ENCODE measurements around the gene TMSB10. TPM values are rescaled to one million over a fixed set of nuclear protein-coding genes. Genes with fewer than 3 reads are reported as not detected.

The TMSB10 gene
- total RNA-seq, 1 experiment from 2014 or later: 2,488 TPM

- intact Hi-C loops (cut with micrococcal nuclease; ENCODE audit: unreplicated experiment): no loop called here
- Histone ChIP-seq H3K9me3 (ENCODE audit: low read depth, low read length, poor library complexity, severe bottlenecking) (no peaks in the 10 kb centered on the region), H3K4me3 (ENCODE audit: low read depth, low read length, poor library complexity, severe bottlenecking) (no peak overlapping the region), H3K4me1 (ENCODE audit: insufficient read depth, low read length, poor library complexity, severe bottlenecking) (peaks cover 13% of the 10 kb centered on the region), H3K27ac (ENCODE audit: low read depth, low read length, poor library complexity, severe bottlenecking) (no peak overlapping the region), H3K27me3 (replicated peaks; ENCODE audit: insufficient read depth, low read depth, low read length, poor library complexity) (peaks cover 61% of the 10 kb centered on the region), H3K36me3 (ENCODE audit: insufficient read depth, low read length, poor library complexity, severe bottlenecking) (no peaks in the 10 kb centered on the region)
- TF ChIP-seq EZH2 (IDR thresholded peaks at IDR 0.05; ENCODE audit: borderline replicate concordance, low read depth, low read length, poor library complexity, severe bottlenecking): no peak
- TF ChIP-seq CTCF (conservative IDR thresholded peaks at IDR 0.05; ENCODE audit: low read depth, low read length): no peak
- ChIA-PET POLR2A (ENCODE audit: low non-redundant PET) (no interaction called here), CTCF (no interaction called here)
- BruUV-seq (replicated peaks): no TSS peak
- no peak for DNase-seq (ENCODE audit: low spot score)
Observed at GRCh38 chr2:84876369-84876768, 29.1 kb upstream of the TMSB10 start.

- ChIA-PET CTCF (interaction anchor here (0.6 kb wide), 1 partner anchor 737 kb away, joined by 4 read pairs; no protein-coding TSS in a partner anchor), POLR2A (ENCODE audit: low non-redundant PET) (no interaction called here)
- BruUV-seq (replicated peaks): no TSS peak
- Histone ChIP-seq H3K9me3 (ENCODE audit: low read depth, low read length, poor library complexity, severe bottlenecking) (no peaks in the 10 kb centered on the region), H3K4me3 (ENCODE audit: low read depth, low read length, poor library complexity, severe bottlenecking) (no peak overlapping the region), H3K27me3 (replicated peaks; ENCODE audit: insufficient read depth, low read depth, low read length, poor library complexity) (peaks cover 74% of the 10 kb centered on the region), H3K27ac (ENCODE audit: low read depth, low read length, poor library complexity, severe bottlenecking) (no peak overlapping the region), H3K4me1 (ENCODE audit: insufficient read depth, low read length, poor library complexity, severe bottlenecking) (peaks cover 18% of the 10 kb centered on the region), H3K36me3 (ENCODE audit: insufficient read depth, low read length, poor library complexity, severe bottlenecking) (no peaks in the 10 kb centered on the region)
- TF ChIP-seq CTCF (conservative IDR thresholded peaks at IDR 0.05; ENCODE audit: low read depth, low read length): no peak
- TF ChIP-seq EZH2 (IDR thresholded peaks at IDR 0.05; ENCODE audit: borderline replicate concordance, low read depth, low read length, poor library complexity, severe bottlenecking): no peak
- no peak for DNase-seq (ENCODE audit: low spot score)
- intact Hi-C loops (cut with micrococcal nuclease; ENCODE audit: unreplicated experiment): no loop called here
Observed at GRCh38 chr2:84878459-84878858, 27.0 kb upstream of the TMSB10 start.

GRCh38 chr2:84878896-84879583 lies 26.4 kb upstream of the TMSB10 start:
- no peak for DNase-seq (ENCODE audit: low spot score)
- intact Hi-C loops (cut with micrococcal nuclease; ENCODE audit: unreplicated experiment): no loop called here
- H3K27me3 ChIP-seq (replicated peaks; ENCODE audit: insufficient read depth, low read depth, low read length, poor library complexity): peaks cover 72% of the 10 kb centered on the region
- H3K9me3 ChIP-seq (ENCODE audit: low read depth, low read length, poor library complexity, severe bottlenecking): no peaks in the 10 kb centered on the region
- ChIA-PET CTCF (interaction anchor here (0.6 kb wide), 1 partner anchor 736 kb away, joined by 4 read pairs; no protein-coding TSS in a partner anchor), POLR2A (ENCODE audit: low non-redundant PET) (no interaction called here)
- BruUV-seq (replicated peaks): no TSS peak
- H3K4me1 ChIP-seq (ENCODE audit: insufficient read depth, low read length, poor library complexity, severe bottlenecking): peaks cover 18% of the 10 kb centered on the region
- H3K4me3 ChIP-seq (ENCODE audit: low read depth, low read length, poor library complexity, severe bottlenecking): no peak overlapping the region
- H3K27ac ChIP-seq (ENCODE audit: low read depth, low read length, poor library complexity, severe bottlenecking): no peak overlapping the region
- TF ChIP-seq CTCF (conservative IDR thresholded peaks at IDR 0.05; ENCODE audit: low read depth, low read length) (no peak), EZH2 (IDR thresholded peaks at IDR 0.05; ENCODE audit: borderline replicate concordance, low read depth, low read length, poor library complexity, severe bottlenecking) (no peak)
- H3K36me3 ChIP-seq (ENCODE audit: insufficient read depth, low read length, poor library complexity, severe bottlenecking): no peaks in the 10 kb centered on the region

All from A673 (cell line).